MM.1S (cell line): ENCODE measurements around the gene ARHGEF12.
A peak's percentile ranks its signal among the peaks of the same experiment; 100 is the strongest.

Experiments
- DNase-seq: peaks from one replicate; pipeline ENCODE4 v3.0.0-alpha.2; 2015
- H2AFZ ChIP-seq: fragments of 300-600 bp; sonication (generic); 2 replicates; pipeline ENCODE4 v1.6.0; 2016; ENCODE audit warnings: antibody characterized with exemption, low read length
- H3F3A ChIP-seq: fragments of 300-600 bp; sonication (generic); 2 replicates; pipeline ENCODE4 v1.6.1; 2016; ENCODE audit warnings: mild to moderate bottlenecking, antibody characterized with exemption, low read length, moderate library complexity, mixed read lengths; ENCODE audit not compliant: insufficient read depth
- H3K27ac ChIP-seq: fragments of 300-600 bp; sonication (generic); 2 replicates; pipeline ENCODE4 v1.5.1; 2016; ENCODE audit warnings: mild to moderate bottlenecking, low read length
- H3K27me3 ChIP-seq: fragments of 300-600 bp; sonication (generic); replicated peaks from 2 replicates; pipeline ENCODE4 v1.6.0; 2016; ENCODE audit warnings: low read length; ENCODE audit not compliant: insufficient read depth
- H3K36me3 ChIP-seq: fragments of 300-600 bp; sonication (generic); replicated peaks from 2 replicates; pipeline ENCODE4 v1.6.1; 2016; ENCODE audit warnings: mild to moderate bottlenecking, low read length, mixed read lengths; ENCODE audit not compliant: insufficient read depth
- H3K4me1 ChIP-seq: fragments of 300-600 bp; sonication (generic); 2 replicates; pipeline ENCODE4 v1.6.1; 2016; ENCODE audit warnings: low read length, mixed read lengths
- H3K4me2 ChIP-seq: fragments of 300-600 bp; sonication (generic); 2 replicates; pipeline ENCODE4 v1.6.0; 2016; ENCODE audit warnings: low read depth, low read length
- H3K4me3 ChIP-seq: fragments of 300-600 bp; sonication (generic); 2 replicates; pipeline ENCODE4 v1.5.1; 2016; ENCODE audit warnings: low read length, mixed read lengths
- H3K79me2 ChIP-seq: fragments of 300-600 bp; sonication (generic); 2 replicates; pipeline ENCODE4 v1.6.1; 2016; ENCODE audit warnings: mixed run types, low read length, mixed read lengths
- H3K9ac ChIP-seq: fragments of 300-600 bp; sonication (generic); 2 replicates; pipeline ENCODE4 v1.6.1; 2016; ENCODE audit warnings: low read length, mixed read lengths
- H3K9me2 ChIP-seq: fragments of 300-600 bp; sonication (generic); replicated peaks from 2 replicates; pipeline ENCODE4 v1.6.1; 2016; ENCODE audit warnings: mild to moderate bottlenecking, low read length, mixed read lengths; ENCODE audit not compliant: insufficient read depth
- H3K9me3 ChIP-seq: fragments of 300-600 bp; sonication (generic); replicated peaks from 2 replicates; pipeline ENCODE4 v1.6.1; 2016; ENCODE audit warnings: mild to moderate bottlenecking, low read length, mixed read lengths; ENCODE audit not compliant: insufficient read depth
- H4K20me1 ChIP-seq: fragments of 300-600 bp; sonication (generic); 2 replicates; pipeline ENCODE4 v1.6.1; 2016; ENCODE audit warnings: mild to moderate bottlenecking, low read length, moderate library complexity, mixed read lengths; ENCODE audit not compliant: insufficient read depth
- EZH2 ChIP-seq: fragments of 300-600 bp; sonication (generic); optimal IDR thresholded peaks from 2 replicates; pipeline ENCODE3; 2017; ENCODE audit warnings: low read depth, mild to moderate bottlenecking, antibody characterized with exemption, low read length, mixed read lengths
- EZH2phosphoT487 ChIP-seq: fragments of 300-600 bp; sonication (generic); IDR thresholded peaks from 2 replicates; pipeline ENCODE4 v1.6.1; 2018; ENCODE audit warnings: antibody characterized with exemption, low read length
- TF ChIP-seq, protein P1 (sequence below): fragments of 300-600 bp; sonication (generic); IDR thresholded peaks from 2 replicates; pipeline ENCODE4 v1.5.1; 2016; ENCODE audit warnings: antibody characterized with exemption, low read length, mixed read lengths

The ARHGEF12 gene

DNA sequence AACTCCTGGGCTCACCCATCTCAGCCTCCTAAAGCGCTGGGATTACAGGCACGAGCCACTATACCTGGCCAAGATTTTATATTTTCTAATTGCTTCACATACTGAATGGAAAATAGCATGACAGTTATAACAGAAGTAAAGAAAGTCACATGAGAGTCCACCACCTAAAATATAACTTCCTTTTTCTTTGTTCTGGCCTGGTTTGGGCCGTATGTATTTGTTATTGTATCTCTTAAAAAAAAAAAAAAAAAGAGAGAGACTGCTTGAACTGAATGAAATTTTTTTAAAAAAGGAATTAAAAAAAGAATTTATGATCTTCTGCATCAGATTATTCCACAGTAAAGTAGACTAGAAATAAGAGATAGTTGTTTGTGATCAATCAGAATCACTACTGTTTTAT is 89.3 kb downstream of the ARHGEF12 start:
- no peak for DNase-seq
- no peak overlapping the region for H3K9ac ChIP-seq
- 0 out of 2 replicates have a peak, but pooled peaks cover 3% of the 10 kb centered on the region for H3F3A ChIP-seq
- H3K36me3 ChIP-seq, result 0 out of 2 replicates have a peak, but pooled peaks cover 6% of the 10 kb centered on the region
- no peaks in the 10 kb centered on the region for H3K27me3 ChIP-seq
- H4K20me1 ChIP-seq, result no peaks in the 10 kb centered on the region
- TF ChIP-seq EZH2phosphoT487 (no peak), EZH2 (no peak)
- TF ChIP-seq, protein P1, sequence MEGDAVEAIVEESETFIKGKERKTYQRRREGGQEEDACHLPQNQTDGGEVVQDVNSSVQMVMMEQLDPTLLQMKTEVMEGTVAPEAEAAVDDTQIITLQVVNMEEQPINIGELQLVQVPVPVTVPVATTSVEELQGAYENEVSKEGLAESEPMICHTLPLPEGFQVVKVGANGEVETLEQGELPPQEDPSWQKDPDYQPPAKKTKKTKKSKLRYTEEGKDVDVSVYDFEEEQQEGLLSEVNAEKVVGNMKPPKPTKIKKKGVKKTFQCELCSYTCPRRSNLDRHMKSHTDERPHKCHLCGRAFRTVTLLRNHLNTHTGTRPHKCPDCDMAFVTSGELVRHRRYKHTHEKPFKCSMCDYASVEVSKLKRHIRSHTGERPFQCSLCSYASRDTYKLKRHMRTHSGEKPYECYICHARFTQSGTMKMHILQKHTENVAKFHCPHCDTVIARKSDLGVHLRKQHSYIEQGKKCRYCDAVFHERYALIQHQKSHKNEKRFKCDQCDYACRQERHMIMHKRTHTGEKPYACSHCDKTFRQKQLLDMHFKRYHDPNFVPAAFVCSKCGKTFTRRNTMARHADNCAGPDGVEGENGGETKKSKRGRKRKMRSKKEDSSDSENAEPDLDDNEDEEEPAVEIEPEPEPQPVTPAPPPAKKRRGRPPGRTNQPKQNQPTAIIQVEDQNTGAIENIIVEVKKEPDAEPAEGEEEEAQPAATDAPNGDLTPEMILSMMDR, result no peak
- H3K79me2 ChIP-seq, result peaks cover 17% of the 10 kb centered on the region
- H3K4me3 ChIP-seq, result no peak overlapping the region
- H2AFZ ChIP-seq, result no peak overlapping the region
- H3K4me2 ChIP-seq, result peak overlapping the region; percentile 24; the same call in 1 of the 2 replicates
- H3K9me3 ChIP-seq, result no peaks in the 10 kb centered on the region
- no peaks in the 10 kb centered on the region for H3K9me2 ChIP-seq
- peaks cover 10% of the 10 kb centered on the region for H3K4me1 ChIP-seq
- no peak overlapping the region for H3K27ac ChIP-seq

DNA sequence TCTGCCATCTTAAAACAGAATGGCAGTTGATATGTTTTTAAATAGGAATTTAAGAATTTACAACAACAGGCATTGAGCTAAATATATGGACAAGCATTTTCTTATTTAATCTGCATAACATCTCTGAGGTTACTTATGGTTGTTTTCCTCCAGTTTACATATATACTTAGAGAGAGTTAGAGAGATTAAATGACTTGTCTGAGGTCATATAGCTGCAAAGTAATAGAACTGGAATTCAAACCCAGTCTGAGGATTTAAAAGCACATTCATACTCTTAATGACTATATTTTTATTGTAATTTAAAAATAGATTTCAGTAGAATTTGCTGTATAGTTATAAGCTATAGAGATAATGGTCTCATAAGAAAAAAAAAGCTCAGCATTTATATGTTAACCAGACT is 93.9 kb downstream of the ARHGEF12 start:
- H3K36me3 ChIP-seq, result peaks cover 3% of the 10 kb centered on the region; the same call in 1 of the 2 replicates
- H3K27ac ChIP-seq, result no peak overlapping the region
- TF ChIP-seq EZH2phosphoT487 (no peak), EZH2 (no peak)
- TF ChIP-seq, protein P1, result no peak
- no peaks in the 10 kb centered on the region for H3F3A ChIP-seq
- H3K4me2 ChIP-seq, result no peak overlapping the region
- H4K20me1 ChIP-seq, result no peaks in the 10 kb centered on the region
- DNase-seq, result no peak
- no peak overlapping the region for H3K4me3 ChIP-seq
- H2AFZ ChIP-seq, result no peak overlapping the region
- no peak overlapping the region for H3K9ac ChIP-seq
- no peaks in the 10 kb centered on the region for H3K27me3 ChIP-seq
- no peaks in the 10 kb centered on the region for H3K4me1 ChIP-seq
- H3K9me3 ChIP-seq, result no peaks in the 10 kb centered on the region
- peaks cover 4% of the 10 kb centered on the region for H3K79me2 ChIP-seq
- H3K9me2 ChIP-seq, result no peaks in the 10 kb centered on the region

DNA sequence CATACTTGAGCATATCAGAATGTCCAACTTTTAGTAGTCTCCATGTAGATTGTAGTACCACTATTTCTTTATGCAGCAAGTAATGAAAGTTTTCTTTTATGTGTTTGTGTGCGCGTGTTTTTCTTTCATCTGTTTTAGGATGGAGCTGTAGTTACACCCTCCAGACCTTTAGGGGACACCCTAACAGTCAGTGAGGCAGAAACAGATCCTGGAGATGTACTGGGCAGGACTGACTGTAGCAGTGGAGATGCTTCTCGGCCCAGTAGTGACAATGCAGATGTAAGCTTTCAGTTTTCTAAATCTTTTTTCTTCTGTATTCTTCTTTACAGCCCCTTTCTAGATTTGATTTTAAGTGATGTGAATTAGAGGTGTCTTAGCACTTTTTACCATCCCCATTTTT is 95.4 kb downstream of the ARHGEF12 start:
- Histone ChIP-seq H3K27ac (no peak overlapping the region), H3K9ac (no peak overlapping the region), H2AFZ (no peak overlapping the region), H4K20me1 (no peaks in the 10 kb centered on the region), H3K9me2 (no peaks in the 10 kb centered on the region), H3K4me2 (no peak overlapping the region), H3K36me3 (peaks cover 3% of the 10 kb centered on the region; the same call in 1 of the 2 replicates), H3K9me3 (no peaks in the 10 kb centered on the region), H3K79me2 (no peaks in the 10 kb centered on the region; the same call in 1 of the 2 replicates), H3K4me3 (no peak overlapping the region), H3F3A (no peaks in the 10 kb centered on the region), H3K4me1 (no peaks in the 10 kb centered on the region), H3K27me3 (no peaks in the 10 kb centered on the region)
- no peak for TF ChIP-seq EZH2phosphoT487
- TF ChIP-seq, protein P1, result peak; percentile 31; the same call in 1 of the 2 replicates
- TF ChIP-seq EZH2, result no peak
- peak; percentile 24 for DNase-seq
